ENCODE results near the gene TOMM6. TPM values are rescaled to one million over a fixed set of nuclear protein-coding genes. Genes with fewer than 3 reads are reported as not detected.

Gene TOMM6
- total RNA-seq, 2 donors from 2014 or later = 207 to 212 TPM

DNA sequence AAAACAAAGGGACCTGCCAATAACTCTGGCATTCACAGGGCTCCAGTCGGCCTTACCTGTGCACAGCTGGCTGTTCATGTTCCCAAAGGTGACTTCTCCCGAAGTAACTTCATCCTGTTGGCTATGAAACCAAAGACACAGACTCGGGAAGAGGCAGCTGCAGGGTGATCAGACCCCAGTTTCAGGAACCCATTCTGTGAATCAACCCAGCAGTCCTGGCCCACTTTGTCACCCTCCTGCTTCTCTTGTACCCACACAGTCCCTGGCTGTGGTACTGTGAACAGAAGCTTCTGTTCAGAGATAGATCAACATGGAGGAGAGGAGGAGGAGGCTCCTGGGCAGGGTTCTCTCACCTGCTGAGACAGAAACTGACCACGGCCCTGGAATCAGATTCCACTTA is 31.6 kb upstream of the TOMM6 start:
- TF ChIP-seq, protein P1, sequence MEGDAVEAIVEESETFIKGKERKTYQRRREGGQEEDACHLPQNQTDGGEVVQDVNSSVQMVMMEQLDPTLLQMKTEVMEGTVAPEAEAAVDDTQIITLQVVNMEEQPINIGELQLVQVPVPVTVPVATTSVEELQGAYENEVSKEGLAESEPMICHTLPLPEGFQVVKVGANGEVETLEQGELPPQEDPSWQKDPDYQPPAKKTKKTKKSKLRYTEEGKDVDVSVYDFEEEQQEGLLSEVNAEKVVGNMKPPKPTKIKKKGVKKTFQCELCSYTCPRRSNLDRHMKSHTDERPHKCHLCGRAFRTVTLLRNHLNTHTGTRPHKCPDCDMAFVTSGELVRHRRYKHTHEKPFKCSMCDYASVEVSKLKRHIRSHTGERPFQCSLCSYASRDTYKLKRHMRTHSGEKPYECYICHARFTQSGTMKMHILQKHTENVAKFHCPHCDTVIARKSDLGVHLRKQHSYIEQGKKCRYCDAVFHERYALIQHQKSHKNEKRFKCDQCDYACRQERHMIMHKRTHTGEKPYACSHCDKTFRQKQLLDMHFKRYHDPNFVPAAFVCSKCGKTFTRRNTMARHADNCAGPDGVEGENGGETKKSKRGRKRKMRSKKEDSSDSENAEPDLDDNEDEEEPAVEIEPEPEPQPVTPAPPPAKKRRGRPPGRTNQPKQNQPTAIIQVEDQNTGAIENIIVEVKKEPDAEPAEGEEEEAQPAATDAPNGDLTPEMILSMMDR (conservative IDR thresholded peaks at IDR 0.05) = no peak
- Mint-ChIP-seq H3K9me3 (no peaks in the 10 kb centered on the region), H3K27ac (no peak overlapping the region), H3K4me3 (no peak overlapping the region), H3K36me3 (ENCODE audit: low read depth) (no peaks in the 10 kb centered on the region), H3K27me3 (ENCODE audit: insufficient read depth) (peaks cover 9% of the 10 kb centered on the region), H3K4me1 (no peaks in the 10 kb centered on the region)
- 82 to 86% methylated on average over 4 of the region's 4 CpGs for WGBS, 2 experiments (ENCODE audit: insufficient coverage in 1 of 2, insufficient read length in 1 of 2)
- H3K27me3 ChIP-seq (ENCODE audit: control insufficient read depth, insufficient read depth, low read length, poor library complexity, severe bottlenecking) = peaks cover 7% of the 10 kb centered on the region
- no peaks in the 10 kb centered on the region for H3K9me3 ChIP-seq (ENCODE audit: control insufficient read depth, low read length)
- no peaks in the 10 kb centered on the region for H3K36me3 ChIP-seq (ENCODE audit: control insufficient read depth, insufficient read depth, low read length)
- no peak overlapping the region for H3K27ac ChIP-seq (ENCODE audit: low read depth, low read length)
- peaks cover 7% of the 10 kb centered on the region for H3K4me1 ChIP-seq (ENCODE audit: control insufficient read depth, insufficient read depth, low read length)
- DNase-seq = no peak
- no peak overlapping the region for H3K4me3 ChIP-seq (ENCODE audit: low read length)
- H3K9ac ChIP-seq (ENCODE audit: extremely low read depth, low read length, poor library complexity, severe bottlenecking) = no peak overlapping the region

DNA sequence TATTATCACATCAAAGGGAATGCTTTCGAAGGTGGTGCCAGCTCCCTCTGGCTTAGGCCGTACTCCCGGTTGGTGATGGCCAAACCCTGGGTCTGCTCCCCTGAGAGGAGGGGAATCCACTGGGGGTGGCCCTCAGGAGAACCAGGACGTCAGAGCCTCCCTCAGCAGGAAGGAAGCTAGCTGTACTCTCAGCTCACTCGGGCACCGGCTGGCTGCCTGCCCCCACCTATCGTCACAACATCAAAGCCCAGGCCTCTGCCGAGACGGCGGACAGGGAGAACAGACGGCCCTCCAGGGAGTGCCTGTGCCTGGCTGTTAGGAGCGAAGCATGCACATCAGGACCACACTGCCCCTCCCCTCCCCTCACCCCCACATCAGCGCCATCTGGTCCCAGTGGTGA is 31.1 kb upstream of the TOMM6 start:
- TF ChIP-seq, protein P1 (conservative IDR thresholded peaks at IDR 0.05) = no peak
- H3K4me3 Mint-ChIP-seq = no peak overlapping the region
- H3K9me3 Mint-ChIP-seq = no peaks in the 10 kb centered on the region
- WGBS, 2 experiments (ENCODE audit: insufficient coverage in 1 of 2, insufficient read length in 1 of 2) = 84 to 86% methylated on average over 8 to 13 of the region's 13 CpGs
- H3K27ac Mint-ChIP-seq = no peak overlapping the region
- no peak for DNase-seq
- peaks cover 7% of the 10 kb centered on the region for H3K27me3 ChIP-seq (ENCODE audit: control insufficient read depth, insufficient read depth, low read length, poor library complexity, severe bottlenecking)
- H3K27me3 Mint-ChIP-seq (ENCODE audit: insufficient read depth) = peaks cover 11% of the 10 kb centered on the region
- no peaks in the 10 kb centered on the region for H3K36me3 Mint-ChIP-seq (ENCODE audit: low read depth)
- H3K36me3 ChIP-seq (ENCODE audit: control insufficient read depth, insufficient read depth, low read length) = no peaks in the 10 kb centered on the region
- no peak overlapping the region for H3K27ac ChIP-seq (ENCODE audit: low read depth, low read length)
- H3K9me3 ChIP-seq (ENCODE audit: control insufficient read depth, low read length) = no peaks in the 10 kb centered on the region
- H3K4me1 Mint-ChIP-seq = no peaks in the 10 kb centered on the region
- H3K9ac ChIP-seq (ENCODE audit: extremely low read depth, low read length, poor library complexity, severe bottlenecking) = no peak overlapping the region
- peaks cover 7% of the 10 kb centered on the region for H3K4me1 ChIP-seq (ENCODE audit: control insufficient read depth, insufficient read depth, low read length)
- no peak overlapping the region for H3K4me3 ChIP-seq (ENCODE audit: low read length)

DNA sequence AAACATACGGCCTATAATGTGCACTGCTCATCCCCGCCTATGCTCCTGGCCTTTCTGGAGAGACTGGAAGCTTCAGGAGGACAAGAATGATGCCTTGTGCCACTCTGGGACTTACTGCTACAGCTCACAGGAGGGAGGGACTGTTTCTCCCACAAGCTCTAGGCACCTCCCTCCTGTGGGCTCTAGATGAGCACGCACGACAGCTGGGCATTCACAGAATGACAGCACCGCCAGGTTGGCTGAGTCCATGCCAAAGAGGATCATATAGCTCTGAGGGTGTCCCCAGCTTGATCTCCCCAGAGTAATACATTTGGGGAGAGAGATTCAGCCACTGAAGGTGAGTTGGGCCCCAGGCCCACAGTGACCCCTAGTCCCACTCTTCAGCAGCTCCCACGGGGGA is 30.2 kb upstream of the TOMM6 start:
- Mint-ChIP-seq H3K9me3 (no peaks in the 10 kb centered on the region), H3K27ac (no peak overlapping the region), H3K27me3 (ENCODE audit: insufficient read depth) (peaks cover 12% of the 10 kb centered on the region), H3K36me3 (ENCODE audit: low read depth) (no peaks in the 10 kb centered on the region), H3K4me1 (no peaks in the 10 kb centered on the region), H3K4me3 (no peak overlapping the region)
- no peak for DNase-seq
- Histone ChIP-seq H3K9ac (ENCODE audit: extremely low read depth, low read length, poor library complexity, severe bottlenecking) (no peak overlapping the region), H3K27me3 (ENCODE audit: control insufficient read depth, insufficient read depth, low read length, poor library complexity, severe bottlenecking) (peaks cover 7% of the 10 kb centered on the region), H3K4me1 (ENCODE audit: control insufficient read depth, insufficient read depth, low read length) (peaks cover 7% of the 10 kb centered on the region), H3K4me3 (ENCODE audit: low read length) (no peak overlapping the region), H3K9me3 (ENCODE audit: control insufficient read depth, low read length) (no peaks in the 10 kb centered on the region), H3K36me3 (ENCODE audit: control insufficient read depth, insufficient read depth, low read length) (no peaks in the 10 kb centered on the region), H3K27ac (ENCODE audit: low read depth, low read length) (no peak overlapping the region)
- TF ChIP-seq, protein P1 (conservative IDR thresholded peaks at IDR 0.05) = no peak
- WGBS, 2 experiments (ENCODE audit: insufficient coverage in 1 of 2, insufficient read length in 1 of 2) = 95 to 98% methylated on average over 5 to 6 of the region's 6 CpGs

Measured in endodermal cell (in vitro differentiated cells).